Left renal cortex interstitium (tissue), 4 donors: ENCODE measurements around the gene ENPP1. TPM values are rescaled to one million over a fixed set of nuclear protein-coding genes. Genes with fewer than 3 reads are reported as not detected.
"Not testable (repeated sequence)": the region's sequence is repeated elsewhere in the genome, so short reads cannot be mapped to it uniquely, and the experiment has no call there.

Source experiments
- DNase-seq, 4 donors: peaks; one replicate each; pipeline ENCODE4 v3.0.0-alpha.2; 2013; ENCODE audit warnings: low read depth in 4 of 4, low spot score in 2 of 4, missing footprints in 1 of 4
- polyA plus RNA-seq, 4 donors: library from polyadenylated mRNA; unstranded; fragments of 120-200 nt; gene quantifications; one replicate each; pipeline ENCODE4 v1.2.1, GENCODE V29; 2013; ENCODE audit not compliant: insufficient read length in 4 of 4

ENPP1 gene
- polyA plus RNA-seq, 4 donors, result 18.3 to 27.7 (median 20.3) TPM

DNA sequence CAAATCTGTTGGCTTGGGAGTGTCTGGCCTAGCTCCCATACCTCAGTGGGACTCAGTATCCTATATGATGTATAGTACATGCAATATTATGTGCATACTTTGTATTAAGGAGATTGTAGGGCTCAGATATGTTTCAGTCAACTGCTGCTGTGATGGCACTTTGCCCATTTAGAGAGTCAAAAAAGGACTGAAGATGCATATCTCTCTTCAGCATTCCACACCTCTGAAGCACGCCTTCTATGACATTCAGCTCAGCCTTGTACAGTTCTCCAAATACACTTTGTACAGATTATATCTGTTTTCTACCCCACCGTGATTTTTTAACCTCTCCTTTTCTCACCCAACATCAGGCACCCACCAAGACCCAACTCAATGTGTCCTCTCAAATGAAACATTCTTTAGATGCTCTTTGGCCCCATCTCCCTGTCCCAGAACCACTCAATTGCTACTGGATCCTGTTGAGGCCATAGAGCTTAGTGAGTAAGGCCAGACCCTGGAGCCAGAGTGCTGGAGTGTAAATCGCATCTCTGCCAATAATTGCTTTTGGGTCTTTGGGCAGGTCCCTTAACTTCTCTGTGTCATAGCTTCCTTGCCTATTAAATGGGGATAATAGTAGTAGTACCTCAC lies 15.6 kb downstream of the ENPP1 start:
- DNase-seq, result no peak

DNA sequence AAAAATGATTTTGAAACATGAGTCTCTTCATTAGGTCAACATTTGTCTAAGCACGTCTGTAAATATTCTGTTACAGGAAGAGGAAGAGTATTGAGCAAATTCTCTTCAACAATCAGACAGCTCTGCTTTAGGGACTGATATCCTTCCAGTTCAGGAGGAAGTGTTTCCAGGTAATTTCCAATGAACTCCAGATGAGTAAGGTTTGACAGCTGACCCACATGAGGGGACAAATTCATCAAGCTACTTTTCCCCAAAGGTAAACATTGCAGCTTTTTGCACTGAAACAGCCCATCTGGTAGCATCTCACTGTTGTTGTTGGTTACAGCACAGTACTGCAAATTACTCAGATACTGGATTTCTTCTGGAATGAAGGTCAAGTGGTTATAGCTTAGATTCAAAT lies 18.1 kb downstream of the ENPP1 start:
- no peak for DNase-seq

- DNase-seq, result no peak
Observed at GRCh38 chr6:131828080-131828479, 20.3 kb downstream of the ENPP1 start.

DNA sequence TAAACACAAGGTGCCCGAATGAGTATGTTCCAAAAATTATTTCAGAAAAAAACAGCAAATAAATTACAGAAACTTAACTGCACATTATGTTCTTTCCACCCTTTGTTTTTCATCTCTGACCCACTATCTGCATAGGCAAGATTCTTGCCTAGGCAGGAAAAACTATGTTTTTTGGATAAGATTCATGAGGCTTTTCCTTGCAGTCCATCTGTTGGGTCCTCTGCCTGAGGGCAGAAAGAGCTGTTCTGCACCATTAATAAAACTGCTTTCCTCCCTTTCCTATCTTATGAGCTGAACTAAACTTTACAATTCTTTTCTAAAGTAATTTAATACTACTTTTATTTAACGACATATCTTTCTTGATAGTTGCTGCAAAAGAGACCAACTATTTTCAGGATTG lies 21.1 kb downstream of the ENPP1 start:
- no peak for DNase-seq

DNA sequence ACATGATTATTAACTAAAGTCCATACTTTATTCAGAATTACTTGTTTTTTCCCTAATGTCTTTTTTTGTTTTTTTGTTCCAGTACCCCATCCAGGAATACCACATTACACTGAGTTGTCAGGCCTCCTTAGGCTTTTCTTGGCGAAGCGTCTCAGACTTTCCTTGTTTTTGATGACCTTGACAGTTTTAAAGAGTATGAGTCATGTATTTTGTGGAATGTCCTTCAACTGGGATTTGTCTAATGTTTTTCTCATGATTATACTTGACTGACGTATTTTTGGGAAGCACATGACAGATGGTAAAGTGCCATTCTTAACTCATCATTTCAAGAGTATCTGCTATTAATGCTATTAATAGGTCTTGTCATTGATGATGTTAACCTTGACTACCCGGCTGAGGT lies 23.6 kb downstream of the ENPP1 start:
- DNase-seq, result no peak

DNA sequence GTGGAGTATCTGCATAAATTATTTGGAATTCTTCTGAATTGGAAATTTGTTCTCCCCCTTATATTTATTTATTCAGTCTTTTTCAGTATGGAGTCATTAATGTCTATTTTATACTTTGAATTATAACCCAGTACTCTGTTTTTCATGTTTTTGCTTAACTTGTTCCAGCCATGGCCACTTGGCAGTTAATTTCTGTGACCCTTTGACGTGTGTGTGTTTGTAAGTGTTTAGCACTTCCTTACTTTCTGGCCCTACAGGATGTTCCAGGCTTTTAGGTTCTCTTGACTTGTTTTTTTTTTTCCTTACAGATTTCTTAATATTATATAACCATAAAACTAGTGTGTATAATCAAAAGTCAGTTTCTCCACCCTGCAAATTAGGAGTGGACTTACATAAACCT lies 24.1 kb downstream of the ENPP1 start:
- no peak for DNase-seq

DNA sequence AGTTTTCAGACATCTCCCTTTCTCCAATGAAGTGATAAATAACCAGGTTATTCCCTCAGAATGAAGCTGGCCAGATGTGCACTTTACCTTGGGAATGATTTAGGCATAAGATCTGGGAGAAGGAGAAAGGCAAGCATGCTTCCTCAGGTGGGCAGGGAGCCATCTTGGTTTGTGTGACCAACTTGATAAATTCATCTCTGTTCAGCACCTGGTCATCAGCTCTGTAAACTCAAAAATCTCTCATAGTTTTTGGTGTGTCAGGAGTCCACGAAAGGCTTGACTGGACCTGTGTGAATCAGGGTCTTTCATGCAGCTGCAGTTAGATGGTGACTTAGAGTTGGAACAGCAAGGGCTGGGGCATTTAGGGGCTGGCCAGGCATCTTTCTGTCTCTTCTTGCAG lies 24.5 kb downstream of the ENPP1 start:
- DNase-seq, result no peak

- DNase-seq, result no peak
Observed at GRCh38 chr6:131838051-131838450, 30.2 kb downstream of the ENPP1 start.

DNA sequence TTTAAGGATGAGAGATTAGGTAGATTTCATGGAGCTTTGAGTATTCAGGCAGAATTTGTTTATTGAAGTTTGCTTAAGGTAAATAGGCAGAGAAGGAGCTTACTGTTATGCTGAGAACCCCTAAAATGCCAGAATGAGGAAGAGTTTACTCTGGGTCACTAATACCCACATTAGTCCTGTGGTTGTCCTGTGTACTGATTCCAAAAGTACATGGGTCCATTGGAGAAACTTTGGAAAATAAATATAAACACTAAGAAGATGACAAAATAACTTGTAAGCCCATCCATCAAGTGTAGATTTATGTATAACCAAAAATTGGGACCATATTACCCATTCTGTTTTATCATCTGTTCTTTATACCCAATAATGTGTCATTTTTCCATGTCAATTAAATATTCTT lies 31.6 kb downstream of the ENPP1 start:
- DNase-seq, result no peak

DNA sequence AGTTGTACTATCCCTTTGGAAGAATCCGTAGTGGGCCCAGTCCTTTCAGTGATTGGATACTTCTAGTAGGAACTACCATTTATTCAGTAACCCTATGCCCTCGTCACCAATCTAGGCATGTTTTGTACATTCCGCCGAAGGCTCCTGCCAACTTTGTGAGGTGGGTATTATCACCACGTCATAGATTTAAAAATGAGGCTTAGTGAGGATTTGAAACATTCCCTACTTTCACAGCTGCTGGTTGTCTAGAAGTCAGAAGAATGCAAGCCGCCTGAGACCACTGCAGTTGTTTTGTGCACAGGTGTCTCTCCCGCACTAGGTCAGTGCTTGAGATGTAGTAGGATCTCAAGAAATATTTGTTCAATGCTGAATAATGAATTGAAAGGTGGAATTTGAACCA lies 32.6 kb downstream of the ENPP1 start:
- DNase-seq, result no peak

- DNase-seq, result no peak
Observed at GRCh38 chr6:131840936-131841583, 33.2 kb downstream of the ENPP1 start.

- no peak for DNase-seq
Observed at GRCh38 chr6:131843768-131844167, 35.9 kb downstream of the ENPP1 start.

- DNase-seq, result no peak
Observed at GRCh38 chr6:131844243-131844841, 36.5 kb downstream of the ENPP1 start.

DNA sequence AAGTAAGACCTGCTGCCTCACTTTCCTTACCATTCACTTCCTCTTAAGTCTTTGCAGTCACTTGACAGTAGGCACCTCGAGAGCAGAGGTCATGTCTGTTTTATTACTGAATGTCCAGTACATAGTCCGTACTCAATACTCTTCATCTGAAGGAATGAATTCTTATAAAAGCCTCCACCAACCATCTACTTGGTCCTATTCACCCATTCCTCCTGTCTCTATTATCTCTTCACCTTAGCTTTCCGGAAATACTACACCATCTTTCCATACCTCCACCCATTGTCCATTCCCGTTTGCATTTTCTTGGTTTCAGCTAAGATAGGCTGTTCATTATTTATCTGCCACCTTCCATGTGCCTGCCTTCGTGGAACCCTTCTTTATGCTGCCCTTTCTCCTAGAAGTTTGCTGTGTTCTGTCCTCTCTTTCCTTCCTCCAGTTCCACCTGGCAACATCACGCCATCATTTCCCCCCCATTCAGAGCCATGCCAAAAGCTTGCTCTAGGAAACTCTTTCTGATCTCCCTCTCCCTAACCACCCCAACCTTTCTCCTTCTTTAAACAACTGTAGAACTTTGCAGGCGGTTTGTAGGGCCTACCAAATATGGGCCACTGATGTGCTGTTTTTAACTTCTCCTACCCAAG lies 38.3 kb downstream of the ENPP1 start:
- DNase-seq, result no peak

GRCh38 chr6:131846905-131847304 lies 39.1 kb downstream of the ENPP1 start:
- no peak for DNase-seq

DNA sequence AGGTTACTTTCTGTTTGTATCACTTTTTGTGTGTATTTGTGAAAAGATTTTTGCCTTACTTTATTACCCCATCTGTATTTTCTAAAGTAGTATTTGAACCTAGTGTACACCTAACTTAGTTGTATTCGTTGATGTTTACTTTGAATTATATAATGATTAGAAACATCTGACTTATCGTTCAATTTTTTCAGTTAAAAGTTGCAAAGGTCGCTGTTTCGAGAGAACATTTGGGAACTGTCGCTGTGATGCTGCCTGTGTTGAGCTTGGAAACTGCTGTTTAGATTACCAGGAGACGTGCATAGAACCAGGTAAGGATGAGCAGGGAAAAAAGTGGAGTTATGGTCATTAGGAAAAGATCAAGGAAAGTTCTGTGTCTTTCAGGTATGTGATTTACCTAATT lies 42.0 kb downstream of the ENPP1 start:
- no peak for DNase-seq

DNA sequence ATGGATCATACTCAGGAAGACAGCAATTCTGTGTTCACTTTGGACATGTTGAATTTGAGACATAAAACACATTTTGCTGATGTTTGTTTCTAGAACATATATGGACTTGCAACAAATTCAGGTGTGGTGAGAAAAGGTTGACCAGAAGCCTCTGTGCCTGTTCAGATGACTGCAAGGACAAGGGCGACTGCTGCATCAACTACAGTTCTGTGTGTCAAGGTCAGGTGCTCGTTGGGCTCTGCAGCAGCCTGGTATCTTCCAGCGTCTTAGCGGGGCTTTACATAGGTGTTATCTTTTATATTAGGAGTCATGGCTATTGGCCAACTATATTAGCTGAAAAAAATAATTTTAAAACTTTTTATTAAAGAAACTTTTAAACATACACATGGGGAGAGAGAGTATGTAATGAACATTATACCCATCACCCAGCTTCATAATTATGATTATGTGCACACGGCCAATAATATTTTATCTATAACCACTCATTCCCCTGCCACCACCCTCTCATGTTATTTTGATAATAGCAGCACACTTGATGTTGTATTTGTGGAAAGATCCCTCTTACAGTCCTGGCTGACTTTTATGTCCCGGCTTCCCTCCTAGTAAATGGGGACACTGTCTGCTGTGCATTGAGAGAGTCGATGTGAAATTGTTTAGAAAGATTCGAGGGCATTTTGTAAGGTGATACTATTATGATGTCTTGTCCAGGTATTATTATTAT lies 43.4 kb downstream of the ENPP1 start:
- no peak for DNase-seq

- no peak for DNase-seq
Observed at GRCh38 chr6:131852200-131852599, 44.4 kb downstream of the ENPP1 start.

- DNase-seq, result no peak
Observed at GRCh38 chr6:131854803-131855202, 47.0 kb downstream of the ENPP1 start.

- no peak for DNase-seq
Observed at GRCh38 chr6:131858765-131859415, 51.1 kb downstream of the ENPP1 start.

- not testable (repeated sequence) for DNase-seq
Observed at GRCh38 chr6:131859658-131860057, 51.8 kb downstream of the ENPP1 start.
